Motor neuron (in vitro differentiated cells): ENCODE data around the gene EPB41L3. TPM values are rescaled to one million over a fixed set of nuclear protein-coding genes. Genes with fewer than 3 reads are reported as not detected.
A peak's percentile ranks its signal among the peaks of the same experiment; 100 is the strongest.

Source experiments
- ATAC-seq, 8 experiments: fragments of 200-7000 bp; cut with Tn5 transposase; replicated peaks in 6 of 8; 2 replicates each; pipeline ENCODE4 v1.8.0; 2021; ENCODE audit warnings: mild to moderate bottlenecking in 8 of 8, moderate library complexity in 8 of 8
- H3K27ac ChIP-seq, 2 donors: fragments of 250-450 bp; sonication (Bioruptor Pico); 2 replicates each; pipeline ENCODE4 v1.9.0; 2021; ENCODE audit warnings: antibody characterized with exemption in 2 of 2, mild to moderate bottlenecking in 2 of 2, moderate library complexity in 1 of 2
- H3K4me1 ChIP-seq, 2 donors: fragments of 250-450 bp; sonication (Bioruptor Pico); replicated peaks in 1 of 2; 2 replicates each; pipeline ENCODE4 v1.6.1; 2021; ENCODE audit warnings: antibody characterized with exemption in 2 of 2, mild to moderate bottlenecking in 2 of 2, moderate library complexity in 1 of 2
- H3K4me3 ChIP-seq, 5 donors: fragments of 250-450 bp; sonication (Bioruptor Pico); 2 replicates each; pipeline ENCODE4 v1.9.0; 2021; ENCODE audit warnings: antibody characterized with exemption in 5 of 5, mild to moderate bottlenecking in 5 of 5, moderate library complexity in 4 of 5
- WGBS, 10 experiments: fragments of 450-650 bp; shearing (Covaris generic); methylation state at CpG; one replicate each; pipeline ENCODE4 v1.0.0; 2022; 5-methylcytosine and 5-hydroxymethylcytosine counted together
- in situ Hi-C, 9 experiments: fragments of 400-800 bp; cut with MboI; loops; one replicate each; pipeline ENCODE4 v1.15.0; 2021; ENCODE audit warnings: low sequenced_read_pairs in 9 of 9, low pct_unique_long_range_greater_than_20kb in 2 of 9; ENCODE audit not compliant: unreplicated experiment in 9 of 9
- total RNA-seq, 8 experiments: library from RNA; unstranded; fragments of 300-600 nt; gene quantifications; 2 replicates each; pipeline versions ENCODE4 v1.2.3 to v1.2.4, GENCODE V29; 2022

The EPB41L3 gene
- total RNA-seq, 8 experiments from 2014 or later, result 1.2 to 145 (median 25.9) TPM

- peak in 2 of 8 experiments; percentile 50 to 90 for ATAC-seq
- in situ Hi-C loops, result no loop called here
- H3K27ac ChIP-seq, result no peak overlapping the region
- H3K4me1 ChIP-seq, result peaks cover 7% of the 10 kb centered on the region in 2 donors
- H3K4me3 ChIP-seq, result no peak overlapping the region
- WGBS, 10 experiments, result 0 to 100% (median 50%) methylated on average over 1 to 6 of the region's 6 CpGs; no CpG with 5 or more reads in 1 of the 10 experiments
These were observed 66.6 kb downstream of the EPB41L3 start for GRCh38 chr18:5476961-5477800.

- Histone ChIP-seq H3K4me1 (peaks cover 7 to 9% of the 10 kb centered on the region in 2 donors), H3K4me3 (no peak overlapping the region), H3K27ac (no peak overlapping the region)
- 40 to 96% (median 80%) methylated on average over 3 to 8 of the region's 8 CpGs for WGBS, 10 experiments
- in situ Hi-C loops, result no loop called here
- peak in 1 of 8 experiments; percentile 49 for ATAC-seq
These were observed 68.5 kb downstream of the EPB41L3 start for GRCh38 chr18:5475267-5475666.

- Histone ChIP-seq H3K4me1 (peaks cover 0 to 3% of the 10 kb centered on the region in 2 donors), H3K27ac (no peak overlapping the region), H3K4me3 (no peak overlapping the region)
- no peak for ATAC-seq
- in situ Hi-C loops, result loop anchor here in 1 of 9 experiments (25.0 kb wide), 1 partner anchor 93 kb away; no protein-coding TSS in a partner anchor
- 79 to 100% (median 97%) methylated on average over 1 to 12 of the region's 13 CpGs; no CpG with 5 or more reads in 5 of the 10 experiments for WGBS, 10 experiments
These were observed 74.5 kb downstream of the EPB41L3 start for GRCh38 chr18:5469340-5469739.

- in situ Hi-C loops, result loop anchor here in 1 of 9 experiments (25.0 kb wide), 1 partner anchor 94 kb away; no protein-coding TSS in a partner anchor
- no peak overlapping the region for H3K27ac ChIP-seq
- no peak for ATAC-seq
- peaks cover 3% of the 10 kb centered on the region in 2 donors for H3K4me1 ChIP-seq
- H3K4me3 ChIP-seq, result no peak overlapping the region
- WGBS, 10 experiments, result 20 to 100% (median 87%) methylated on average over 1 to 6 of the region's 9 CpGs; no CpG with 5 or more reads in 3 of the 10 experiments
These were observed 75.4 kb downstream of the EPB41L3 start for GRCh38 chr18:5468394-5468793.

GRCh38 chr18:5467671-5468070 is 76.1 kb downstream of the EPB41L3 start:
- WGBS, 10 experiments, result 90 to 100% (median 100%) methylated on average over 1 to 5 of the region's 6 CpGs; no CpG with 5 or more reads in 3 of the 10 experiments
- Histone ChIP-seq H3K4me3 (no peak overlapping the region), H3K4me1 (peaks cover 3 to 6% of the 10 kb centered on the region in 2 donors), H3K27ac (no peak overlapping the region)
- in situ Hi-C loops, result loop anchor here in 1 of 9 experiments (25.0 kb wide), 1 partner anchor 95 kb away; no protein-coding TSS in a partner anchor
- ATAC-seq, result no peak

- ATAC-seq, result no peak
- in situ Hi-C loops, result loop anchor here in 1 of 9 experiments (25.0 kb wide), 1 partner anchor 96 kb away; no protein-coding TSS in a partner anchor
- 0 to 100% (median 75%) methylated on average over 1 to 5 of the region's 5 CpGs; no CpG with 5 or more reads in 1 of the 10 experiments for WGBS, 10 experiments
These were observed 77.5 kb downstream of the EPB41L3 start for GRCh38 chr18:5466256-5466655.

GRCh38 chr18:5464251-5464650 is 79.5 kb downstream of the EPB41L3 start:
- WGBS, 10 experiments, result 10 to 100% (median 69%) methylated on average over 1 to 2 of the region's 2 CpGs; no CpG with 5 or more reads in 2 of the 10 experiments
- no peak for ATAC-seq
- in situ Hi-C loops, result loop anchor here in 1 of 9 experiments (25.0 kb wide), 1 partner anchor 98 kb away; no protein-coding TSS in a partner anchor
- Histone ChIP-seq H3K4me3 (no peak overlapping the region), H3K4me1 (peaks cover 0 to 10% of the 10 kb centered on the region in 2 donors), H3K27ac (no peak overlapping the region)

More at GRCh38 chr18:5466256-5466655, 77.5 kb downstream of the EPB41L3 start:
- Histone ChIP-seq H3K4me1 (peaks cover 0 to 10% of the 10 kb centered on the region in 2 donors), H3K4me3 (no peak overlapping the region), H3K27ac (no peak overlapping the region)

GRCh38 chr18:5463831-5464230 is 80.0 kb downstream of the EPB41L3 start:
- 72 to 97% (median 87%) methylated on average over 2 to 8 of the region's 8 CpGs; no CpG with 5 or more reads in 3 of the 10 experiments for WGBS, 10 experiments
- Histone ChIP-seq H3K27ac (no peak overlapping the region), H3K4me3 (no peak overlapping the region), H3K4me1 (peaks cover 0 to 10% of the 10 kb centered on the region in 2 donors)
- in situ Hi-C loops, result loop anchor here in 1 of 9 experiments (25.0 kb wide), 1 partner anchor 98 kb away; no protein-coding TSS in a partner anchor
- no peak for ATAC-seq

GRCh38 chr18:5463390-5463789 is 80.4 kb downstream of the EPB41L3 start:
- ATAC-seq, result peak in 7 of 8 experiments; percentile 23 to 92 (median 70)
- in situ Hi-C loops, result loop anchor here in 1 of 9 experiments (25.0 kb wide), 1 partner anchor 99 kb away; no protein-coding TSS in a partner anchor
- H3K4me1 ChIP-seq, result peaks cover 0 to 10% of the 10 kb centered on the region in 2 donors
- H3K4me3 ChIP-seq, result no peak overlapping the region
- 0 to 93% (median 81%) methylated on average over 1 to 4 of the region's 5 CpGs; no CpG with 5 or more reads in 2 of the 10 experiments for WGBS, 10 experiments
- H3K27ac ChIP-seq, result no peak overlapping the region

GRCh38 chr18:5462227-5462626 is 81.6 kb downstream of the EPB41L3 start:
- WGBS, 10 experiments, result 64 to 100% (median 87%) methylated on average over 1 to 4 of the region's 4 CpGs; no CpG with 5 or more reads in 2 of the 10 experiments
- no peak for ATAC-seq
- H3K4me3 ChIP-seq, result no peak overlapping the region
- peaks cover 0 to 10% of the 10 kb centered on the region in 2 donors for H3K4me1 ChIP-seq
- no peak overlapping the region for H3K27ac ChIP-seq
- in situ Hi-C loops, result loop anchor here in 1 of 9 experiments (25.0 kb wide), 1 partner anchor 100 kb away; no protein-coding TSS in a partner anchor

GRCh38 chr18:5461041-5461440 is 82.8 kb downstream of the EPB41L3 start:
- in situ Hi-C loops, result loop anchor here in 1 of 9 experiments (25.0 kb wide), 1 partner anchor 101 kb away; no protein-coding TSS in a partner anchor
- peak in 1 of 8 experiments; percentile 10 for ATAC-seq
- WGBS, 10 experiments, result 52 to 100% (median 75%) methylated on average over 1 to 3 of the region's 3 CpGs; no CpG with 5 or more reads in 1 of the 10 experiments

GRCh38 chr18:5457462-5457957 is 86.3 kb downstream of the EPB41L3 start:
- H3K4me3 ChIP-seq, result no peak overlapping the region

More at GRCh38 chr18:5461041-5461440, 82.8 kb downstream of the EPB41L3 start:
- Histone ChIP-seq H3K27ac (no peak overlapping the region), H3K4me1 (peaks cover 5 to 10% of the 10 kb centered on the region in 2 donors), H3K4me3 (no peak overlapping the region)

More at GRCh38 chr18:5457462-5457957, 86.3 kb downstream of the EPB41L3 start:
- H3K4me1 ChIP-seq, result peaks cover 4 to 5% of the 10 kb centered on the region in 2 donors
- no peak overlapping the region for H3K27ac ChIP-seq
- in situ Hi-C loops, result loop anchor here in 1 of 9 experiments (25.0 kb wide), 1 partner anchor 105 kb away; no protein-coding TSS in a partner anchor
- WGBS, 10 experiments, result 64 to 100% (median 80%) methylated on average over 1 to 6 of the region's 7 CpGs; no CpG with 5 or more reads in 5 of the 10 experiments
- ATAC-seq, result peak in 2 of 8 experiments; percentile 17 to 34
